Measurements from ENCODE around the gene PIP5KL1.
"Not testable (repeated sequence)": the region's sequence is repeated elsewhere in the genome, so short reads cannot be mapped to it uniquely, and the experiment has no call there.

PIP5KL1 gene

GRCh38 chr9:127884427-127884911 is 46.1 kb downstream of the PIP5KL1 start:
- no peak overlapping the region for H3K9ac ChIP-seq (ENCODE audit: low read length)
- H3K27me3 ChIP-seq (ENCODE audit: low read length), result no peaks in the 10 kb centered on the region
- no peak overlapping the region for H3K4me2 ChIP-seq (ENCODE audit: low read depth, low read length, poor library complexity, severe bottlenecking)
- H4K20me1 ChIP-seq (ENCODE audit: low read depth, low read length), result no peaks in the 10 kb centered on the region
- no peaks in the 10 kb centered on the region for H3K36me3 ChIP-seq (ENCODE audit: low read length)
- no peaks in the 10 kb centered on the region for H3K9me2 ChIP-seq (replicated peaks; ENCODE audit: insufficient read depth, low read length)
- no peak overlapping the region for H2AFZ ChIP-seq (ENCODE audit: low read depth, low read length, severe bottlenecking)
- no peak overlapping the region for H3K27ac ChIP-seq (ENCODE audit: low read depth, low read length)
- no peaks in the 10 kb centered on the region for H3K9me3 ChIP-seq (ENCODE audit: insufficient read depth, low read length)
- H3K79me2 ChIP-seq (ENCODE audit: insufficient read depth, low read length), result no peaks in the 10 kb centered on the region
- no peak overlapping the region for H3K4me3 ChIP-seq (ENCODE audit: insufficient read depth, low read length, poor library complexity, severe bottlenecking)
- no peaks in the 10 kb centered on the region for H3F3A ChIP-seq (ENCODE audit: insufficient read depth)
- TF ChIP-seq EZH2phosphoT487 (conservative IDR thresholded peaks at IDR 0.05; ENCODE audit: low read length), result no peak
- TF ChIP-seq, protein P1, sequence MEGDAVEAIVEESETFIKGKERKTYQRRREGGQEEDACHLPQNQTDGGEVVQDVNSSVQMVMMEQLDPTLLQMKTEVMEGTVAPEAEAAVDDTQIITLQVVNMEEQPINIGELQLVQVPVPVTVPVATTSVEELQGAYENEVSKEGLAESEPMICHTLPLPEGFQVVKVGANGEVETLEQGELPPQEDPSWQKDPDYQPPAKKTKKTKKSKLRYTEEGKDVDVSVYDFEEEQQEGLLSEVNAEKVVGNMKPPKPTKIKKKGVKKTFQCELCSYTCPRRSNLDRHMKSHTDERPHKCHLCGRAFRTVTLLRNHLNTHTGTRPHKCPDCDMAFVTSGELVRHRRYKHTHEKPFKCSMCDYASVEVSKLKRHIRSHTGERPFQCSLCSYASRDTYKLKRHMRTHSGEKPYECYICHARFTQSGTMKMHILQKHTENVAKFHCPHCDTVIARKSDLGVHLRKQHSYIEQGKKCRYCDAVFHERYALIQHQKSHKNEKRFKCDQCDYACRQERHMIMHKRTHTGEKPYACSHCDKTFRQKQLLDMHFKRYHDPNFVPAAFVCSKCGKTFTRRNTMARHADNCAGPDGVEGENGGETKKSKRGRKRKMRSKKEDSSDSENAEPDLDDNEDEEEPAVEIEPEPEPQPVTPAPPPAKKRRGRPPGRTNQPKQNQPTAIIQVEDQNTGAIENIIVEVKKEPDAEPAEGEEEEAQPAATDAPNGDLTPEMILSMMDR (IDR thresholded peaks at IDR 0.05; ENCODE audit: insufficient read depth, low read length, poor library complexity, severe bottlenecking), result no peak

DNA sequence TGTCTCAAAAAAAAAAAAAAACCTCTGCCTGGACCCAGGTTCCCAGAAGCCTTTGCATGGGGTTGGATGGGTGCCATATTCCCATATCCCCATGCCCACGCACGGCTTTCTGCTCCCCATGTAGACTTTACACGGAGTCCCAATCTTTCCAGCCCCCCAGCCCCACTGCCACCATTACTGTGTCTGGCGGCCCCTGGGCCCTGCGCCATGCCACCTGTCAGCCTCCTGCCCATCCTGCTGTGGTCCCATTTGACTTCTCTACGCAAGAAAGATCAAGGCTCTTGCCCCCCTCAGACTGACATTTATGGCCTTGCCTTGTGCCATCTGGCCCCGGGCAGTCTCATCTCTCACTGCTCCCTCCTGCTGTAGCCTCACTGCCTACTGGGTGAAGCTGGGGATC is 46.6 kb downstream of the PIP5KL1 start:
- Histone ChIP-seq H4K20me1 (ENCODE audit: low read depth, low read length) (no peaks in the 10 kb centered on the region), H3F3A (ENCODE audit: insufficient read depth) (no peaks in the 10 kb centered on the region), H2AFZ (ENCODE audit: low read depth, low read length, severe bottlenecking) (no peak overlapping the region), H3K4me3 (ENCODE audit: insufficient read depth, low read length, poor library complexity, severe bottlenecking) (no peak overlapping the region), H3K79me2 (ENCODE audit: insufficient read depth, low read length) (no peaks in the 10 kb centered on the region), H3K4me2 (ENCODE audit: low read depth, low read length, poor library complexity, severe bottlenecking) (no peak overlapping the region), H3K9ac (ENCODE audit: low read length) (no peak overlapping the region), H3K36me3 (ENCODE audit: low read length) (no peaks in the 10 kb centered on the region), H3K27me3 (ENCODE audit: low read length) (no peaks in the 10 kb centered on the region), H3K27ac (ENCODE audit: low read depth, low read length) (no peak overlapping the region), H3K9me2 (replicated peaks; ENCODE audit: insufficient read depth, low read length) (no peaks in the 10 kb centered on the region), H3K9me3 (ENCODE audit: insufficient read depth, low read length) (no peaks in the 10 kb centered on the region)
- TF ChIP-seq, protein P1 (IDR thresholded peaks at IDR 0.05; ENCODE audit: insufficient read depth, low read length, poor library complexity, severe bottlenecking), result no peak
- no peak for TF ChIP-seq EZH2phosphoT487 (conservative IDR thresholded peaks at IDR 0.05; ENCODE audit: low read length)

DNA sequence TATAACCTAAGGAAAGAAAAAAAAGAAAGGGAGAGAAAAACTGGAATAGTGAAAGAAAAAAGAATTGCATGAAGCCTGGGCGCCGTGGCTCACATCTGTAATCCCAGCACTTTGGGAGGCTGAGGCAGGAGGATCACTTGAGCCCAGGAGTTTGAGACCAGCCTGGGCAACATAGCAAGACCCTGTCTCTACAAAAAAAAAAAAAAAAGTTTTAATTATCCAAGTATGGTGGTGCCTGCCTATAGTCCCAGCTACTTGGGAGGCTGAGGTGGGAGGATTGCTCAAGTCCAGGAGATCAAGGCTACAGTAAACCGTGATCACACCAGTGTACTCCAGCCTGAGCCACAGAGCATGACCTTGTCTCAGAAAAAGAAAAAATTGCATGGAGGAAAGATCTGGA is 48.9 kb downstream of the PIP5KL1 start:
- H4K20me1 ChIP-seq (ENCODE audit: low read depth, low read length); H3K9me3 ChIP-seq (ENCODE audit: insufficient read depth, low read length); H3K4me2 ChIP-seq (ENCODE audit: low read depth, low read length, poor library complexity, severe bottlenecking); H3K9ac ChIP-seq (ENCODE audit: low read length); H3K36me3 ChIP-seq (ENCODE audit: low read length); H3F3A ChIP-seq (ENCODE audit: insufficient read depth); H3K27ac ChIP-seq (ENCODE audit: low read depth, low read length); H3K9me2 ChIP-seq (replicated peaks; ENCODE audit: insufficient read depth, low read length); H3K27me3 ChIP-seq (ENCODE audit: low read length); H3K79me2 ChIP-seq (ENCODE audit: insufficient read depth, low read length); H2AFZ ChIP-seq (ENCODE audit: low read depth, low read length, severe bottlenecking); H3K4me3 ChIP-seq (ENCODE audit: insufficient read depth, low read length, poor library complexity, severe bottlenecking): not testable (repeated sequence)

- Histone ChIP-seq H3K9me2 (replicated peaks; ENCODE audit: insufficient read depth, low read length) (no peaks in the 10 kb centered on the region), H3F3A (ENCODE audit: insufficient read depth) (no peaks in the 10 kb centered on the region), H3K4me3 (ENCODE audit: insufficient read depth, low read length, poor library complexity, severe bottlenecking) (no peak overlapping the region), H3K79me2 (ENCODE audit: insufficient read depth, low read length) (no peaks in the 10 kb centered on the region), H3K27me3 (ENCODE audit: low read length) (no peaks in the 10 kb centered on the region), H3K4me2 (ENCODE audit: low read depth, low read length, poor library complexity, severe bottlenecking) (no peak overlapping the region), H3K9me3 (ENCODE audit: insufficient read depth, low read length) (no peaks in the 10 kb centered on the region), H3K36me3 (ENCODE audit: low read length) (no peaks in the 10 kb centered on the region), H2AFZ (ENCODE audit: low read depth, low read length, severe bottlenecking) (no peak overlapping the region), H4K20me1 (ENCODE audit: low read depth, low read length) (no peaks in the 10 kb centered on the region), H3K27ac (ENCODE audit: low read depth, low read length) (no peak overlapping the region), H3K9ac (ENCODE audit: low read length) (no peak overlapping the region)
- TF ChIP-seq, protein P1 (IDR thresholded peaks at IDR 0.05; ENCODE audit: insufficient read depth, low read length, poor library complexity, severe bottlenecking), result no peak
- TF ChIP-seq EZH2phosphoT487 (conservative IDR thresholded peaks at IDR 0.05; ENCODE audit: low read length), result no peak
These were observed 50.4 kb downstream of the PIP5KL1 start for GRCh38 chr9:127880143-127880542.
